K562 (cell line): ENCODE data around the gene ZBTB24. TPM values are rescaled to one million over a fixed set of nuclear protein-coding genes. Genes with fewer than 3 reads are reported as not detected.
A peak's percentile ranks its signal among the peaks of the same experiment; 100 is the strongest.

ENCODE experiments used
- C11orf30 ChIP-seq: fragments of 450-650 bp; IDR thresholded peaks from 2 replicates; pipeline ENCODE4 v1.6.1; 2016; ENCODE audit warnings: low read depth, mild to moderate bottlenecking
- CEBPG ChIP-seq, 3 experiments: fragments of 200-800 bp in 1 of 3; sonication (Bioruptor generic) in 1 of 3; sonication (generic) in 1 of 3; formaldehyde crosslinking in 1 of 3; IDR thresholded peaks in 2 of 3; conservative IDR thresholded peaks in 1 of 3; 2 replicates each; pipeline versions ENCODE4 v1.6.1 to v1.8.0; 2016 to 2022; ENCODE audit warnings: missing compliant biosample characterization in 2 of 3, missing genetic modification characterization in 2 of 3, mild to moderate bottlenecking in 1 of 3, missing genetic modification reagents in 1 of 3
- E2F6 ChIP-seq, 2 experiments: IDR thresholded peaks; 2 replicates each; pipeline ENCODE4 v1.6.1; 2011; ENCODE audit warnings: borderline replicate concordance in 1 of 2, control low read depth in 1 of 2, low read depth in 1 of 2, low read length in 1 of 2, mild to moderate bottlenecking in 1 of 2, mixed read lengths in 1 of 2, moderate library complexity in 1 of 2; ENCODE audit not compliant: insufficient read depth in 1 of 2, insufficient read length in 1 of 2, poor library complexity in 1 of 2, severe bottlenecking in 1 of 2; ENCODE audit errors: extremely low read depth in 1 of 2
- ESRRA ChIP-seq: fragments of 450-650 bp; IDR thresholded peaks from 2 replicates; pipeline ENCODE4 v1.6.1; 2014; ENCODE audit warnings: low read depth, mild to moderate bottlenecking, moderate library complexity, borderline replicate concordance
- GTF2F1 ChIP-seq: IDR thresholded peaks from 2 replicates; pipeline ENCODE4 v1.6.1; 2011; ENCODE audit warnings: low read depth, low read length, improper control_type of control experiment
- HDAC1 ChIP-seq, 2 experiments: fragments of 450-650 bp; IDR thresholded peaks; 2 replicates each; pipeline ENCODE4 v1.6.1; 2016 to 2017; ENCODE audit warnings: inconsistent platforms in 1 of 2, mild to moderate bottlenecking in 1 of 2, moderate library complexity in 1 of 2
- IRF2 ChIP-seq: sonication (generic); formaldehyde crosslinking; IDR thresholded peaks from 2 replicates; pipeline ENCODE4 v1.8.1; 2022; ENCODE audit warnings: mild to moderate bottlenecking, missing genetic modification reagents
- KAT7 ChIP-seq: sonication (generic); formaldehyde crosslinking; IDR thresholded peaks from 2 replicates; pipeline ENCODE4 v1.8.0; 2022; ENCODE audit warnings: missing genetic modification reagents, mild to moderate bottlenecking, borderline replicate concordance
- MAFK ChIP-seq: IDR thresholded peaks from 2 replicates; pipeline ENCODE4 v1.6.1; 2011; ENCODE audit warnings: low read length, improper control_type of control experiment
- MCM2 ChIP-seq: fragments of 450-650 bp; IDR thresholded peaks from 2 replicates; pipeline ENCODE4 v1.6.1; 2017; ENCODE audit warnings: low read depth, mild to moderate bottlenecking
- MTF1 ChIP-seq: fragments of 250-450 bp; sonication (Bioruptor Pico); IDR thresholded peaks from 2 replicates; pipeline ENCODE4 v1.9.0; 2021; ENCODE audit warnings: moderate library complexity, mild to moderate bottlenecking, inconsistent platforms, borderline replicate concordance
- NELFE ChIP-seq: IDR thresholded peaks from 2 replicates; pipeline ENCODE4 v1.6.1; 2011; ENCODE audit warnings: mild to moderate bottlenecking; ENCODE audit not compliant: insufficient read depth, insufficient read length
- RB1 ChIP-seq: fragments of 450-650 bp; IDR thresholded peaks from 2 replicates; pipeline ENCODE4 v1.6.1; 2017; ENCODE audit warnings: low read depth, mild to moderate bottlenecking
- SRSF1 ChIP-seq: fragments of 200-400 bp; formaldehyde crosslinking; IDR thresholded peaks from 2 replicates; pipeline ENCODE4 v1.6.1; 2017; ENCODE audit warnings: mild to moderate bottlenecking, low read depth, low read length, moderate library complexity
- ZBTB40 ChIP-seq, 2 experiments: fragments of 450-650 bp in 1 of 2; sonication (generic) in 1 of 2; formaldehyde crosslinking in 1 of 2; IDR thresholded peaks; 2 replicates each; pipeline versions ENCODE4 v1.7.1 to v1.9.0; 2016 to 2022; ENCODE audit warnings: inconsistent platforms in 1 of 2, mild to moderate bottlenecking in 1 of 2, missing genetic modification reagents in 1 of 2
- ZNF134 ChIP-seq: fragments of 250-450 bp; sonication (Bioruptor Pico); conservative IDR thresholded peaks from 2 replicates; pipeline ENCODE4 v1.4.0; 2020
- ZNF197 ChIP-seq: fragments of 200-800 bp; sonication (Bioruptor generic); IDR thresholded peaks from 2 replicates; pipeline ENCODE4 v1.6.1; 2016; ENCODE audit warnings: low read depth, missing genetic modification characterization, missing compliant biosample characterization
- ZNF668 ChIP-seq: fragments of 250-450 bp; sonication (Bioruptor Pico); IDR thresholded peaks from 2 replicates; pipeline ENCODE4 v1.8.0; 2022; ENCODE audit warnings: mild to moderate bottlenecking, inconsistent platforms
- polyA plus RNA-seq, 8 experiments: library from polyadenylated mRNA; depleted of rRNA in 4 of 8; stranded (reverse) in 5 of 8; unstranded in 3 of 8; fragments of >200 nt; fragmentation: Nextera tagmentation in 2 of 8; fragmentation: Illumina TruSeq in 1 of 8; extraction: Ambion mirVana in 2 of 8; extraction: Trizol in 1 of 8; gene quantifications; 2 replicates each; pipeline versions ENCODE4 v1.2.1 to v1.2.3, GENCODE V29; 2011 to 2014; ENCODE audit warnings: inconsistent platforms in 1 of 8, missing spikeins in 1 of 8
- total RNA-seq, 7 experiments: library from RNA; depleted of rRNA in 6 of 7; stranded (reverse); fragments of >200 nt in 6 of 7; fragmentation: Illumina TruSeq in 2 of 7; extraction: Trizol in 2 of 7; gene quantifications; 2 replicates each; pipeline versions ENCODE4 v1.2.1 to v1.2.3, GENCODE V29; 2011 to 2021; ENCODE audit warnings: low replicate concordance in 1 of 7

The ZBTB24 gene
- total and polyA plus RNA-seq, 9 of the 15 experiments (the other 6 are each of a cell fraction or from before 2014, with no cell fraction given) = 2.0 to 16.7 (median 8.3) TPM

GRCh38 chr6:109456111-109456583, 26.9 kb downstream of the ZBTB24 start (continued):
- TF ChIP-seq ESRRA (0 out of 2 replicates have a peak, but pooled peaks have one; percentile 38), E2F6 (IDR thresholded peaks at IDR 0.05; ENCODE audit: borderline replicate concordance in 1 of 2, extremely low read depth in 1 of 2, insufficient read depth in 1 of 2, insufficient read length in 1 of 2, low read depth in 1 of 2, low read length in 1 of 2, poor library complexity in 1 of 2, severe bottlenecking in 1 of 2) (peak in 1 of 2 experiments; percentile 6), ZNF668 (no peak), C11orf30 (no peak), IRF2 (CRISPR knock-in tag) (no peak), MAFK (no peak), ZNF197 (CRISPR knock-in tag) (no peak), HDAC1 (IDR thresholded peaks at IDR 0.05) (peak in 1 of 2 experiments; percentile 36; a peak in 2 of 4 replicates), ZNF134 (CRISPR knock-in tag) (no peak), MCM2 (no peak), ZBTB40 (IDR thresholded peaks at IDR 0.05) (peak; percentile 41; the same call in 1 of the 2 replicates), ZBTB40 (CRISPR knock-in tag; IDR thresholded peaks at IDR 0.05) (no peak), SRSF1 (no peak), MTF1 (CRISPR knock-in tag) (no peak), RB1 (0 out of 2 replicates have a peak, but pooled peaks have one; percentile 61), KAT7 (CRISPR knock-in tag) (peak; percentile 83; the same call in 1 of the 2 replicates), GTF2F1 (no peak), CEBPG (CRISPR knock-in tag; IDR thresholded peaks at IDR 0.05) (no peak), CEBPG (tag; conservative IDR thresholded peaks at IDR 0.05 in 1 of 2, IDR thresholded peaks at IDR 0.05 in 1 of 2) (no peak), NELFE (no peak)
